ENCODE results near the gene CEP104. TPM values are rescaled to one million over a fixed set of nuclear protein-coding genes. Genes with fewer than 3 reads are reported as not detected.

CEP104 gene
- total and polyA plus RNA-seq, 4 donors, result 7.5 to 23.2 (median 12.0) TPM

Small RNA genes within 50 kb of the gene (small RNA-seq; reads per million reads assigned to genes)
- gene RN7SL574P, result not detected

Other genes starting within 250 kb of the CEP104 start
- gene MEGF6, start 245.7 kb downstream of the CEP104 start, total RNA-seq, result 10 to 100 TPM in 1 of 2 donors, 1 to 10 TPM in 1; 4.6 to 11.0 TPM
- 1 to 10 TPM; 1.3 to 3.4 TPM for gene MEGF6, start 245.7 kb downstream of the CEP104 start, polyA plus RNA-seq
- 10 to 100 TPM; 29.3 to 42.5 TPM for gene TPRG1L, start 232.2 kb downstream of the CEP104 start, total RNA-seq
- 10 to 100 TPM; 45.3 to 51.0 TPM for gene TPRG1L, start 232.2 kb downstream of the CEP104 start, polyA plus RNA-seq
- gene WRAP73, start 207.1 kb downstream of the CEP104 start, total RNA-seq, result 10 to 100 TPM; 10.7 to 14.6 TPM
- gene WRAP73, start 207.1 kb downstream of the CEP104 start, polyA plus RNA-seq, result 1 to 10 TPM; 7.6 to 9.4 TPM
- under 1 TPM; 0.08 to 0.19 TPM for gene TP73, start 204.7 kb downstream of the CEP104 start, total RNA-seq
- gene TP73, start 204.7 kb downstream of the CEP104 start, polyA plus RNA-seq, result under 1 TPM; 0.18 to 0.29 TPM
- not detected for gene CCDC27, start 104.8 kb downstream of the CEP104 start, total RNA-seq
- gene CCDC27, start 104.8 kb downstream of the CEP104 start, polyA plus RNA-seq, result not detected
- 10 to 100 TPM in 1 of 2 donors, 1 to 10 TPM in 1; 1.8 to 82.9 TPM for gene SMIM1, start 84.5 kb downstream of the CEP104 start, total RNA-seq
- gene SMIM1, start 84.5 kb downstream of the CEP104 start, polyA plus RNA-seq, result 10 to 100 TPM in 1 of 2 donors, 1 to 10 TPM in 1; 9.0 to 11.5 TPM
- 10 to 100 TPM; 13.2 to 23.8 TPM for gene LRRC47, start 60.7 kb downstream of the CEP104 start, total RNA-seq
- 10 to 100 TPM in 1 of 2 donors, 1 to 10 TPM in 1; 8.7 to 17.5 TPM for gene LRRC47, start 60.7 kb downstream of the CEP104 start, polyA plus RNA-seq
- gene DFFB, start 265 bp upstream of the CEP104 start, total RNA-seq, result 1 to 10 TPM; 4.2 to 6.1 TPM
- 1 to 10 TPM in 1 of 2 donors, under 1 TPM in 1; 0.92 to 1.6 TPM for gene DFFB, start 265 bp upstream of the CEP104 start, polyA plus RNA-seq
- gene C1orf174, start 43.1 kb upstream of the CEP104 start, total RNA-seq, result 10 to 100 TPM; 15.9 to 17.0 TPM
- gene C1orf174, start 43.1 kb upstream of the CEP104 start, polyA plus RNA-seq, result 10 to 100 TPM; 10.4 to 11.8 TPM

All from liver (tissue), 5 donors.